ENCODE measurements around the gene PLGRKT. TPM values are rescaled to one million over a fixed set of nuclear protein-coding genes. Genes with fewer than 3 reads are reported as not detected.
"Not testable (repeated sequence)": the region's sequence is repeated elsewhere in the genome, so short reads cannot be mapped to it uniquely, and the experiment has no call there.

The PLGRKT gene
- total RNA-seq, 1 experiment from 2014 or later, result 36.0 TPM

GRCh38 chr9:5452286-5452609 is 14.5 kb upstream of the PLGRKT start:
- no peak for DNase-seq (ENCODE audit: low read depth)

- DNase-seq (ENCODE audit: low read depth), result peak; percentile 89
Observed at GRCh38 chr9:5450359-5451091, 12.8 kb upstream of the PLGRKT start, which contains the start of gene CD274. Gene CD274, plus strand, starts transcription at chr9:5450542. Its CDS starts 5,572 bp downstream, at chr9:5456114.

- DNase-seq (ENCODE audit: low read depth), result no peak
Observed at GRCh38 chr9:5449521-5450358, 12.0 kb upstream of the PLGRKT start.

GRCh38 chr9:5448461-5449435 is 11.0 kb upstream of the PLGRKT start:
- no peak for DNase-seq (ENCODE audit: low read depth)

- DNase-seq (ENCODE audit: low read depth), result no peak
Observed at GRCh38 chr9:5448016-5448415, 10.3 kb upstream of the PLGRKT start.

- DNase-seq (ENCODE audit: low read depth), result no peak
Observed at GRCh38 chr9:5447337-5447736, 9.6 kb upstream of the PLGRKT start.

- peak; percentile 46 for DNase-seq (ENCODE audit: low read depth)
Observed at GRCh38 chr9:5446451-5447236, 8.9 kb upstream of the PLGRKT start.

- DNase-seq (ENCODE audit: low read depth), result no peak
Observed at GRCh38 chr9:5445886-5446285, 8.2 kb upstream of the PLGRKT start.

GRCh38 chr9:5445096-5445495 is 7.4 kb upstream of the PLGRKT start:
- not testable (repeated sequence) for DNase-seq (ENCODE audit: low read depth)

- DNase-seq (ENCODE audit: low read depth), result no peak
Observed at GRCh38 chr9:5443850-5444249, 6.1 kb upstream of the PLGRKT start.

GRCh38 chr9:5442400-5443011 is 4.8 kb upstream of the PLGRKT start:
- DNase-seq (ENCODE audit: low read depth), result peak; percentile 63

GRCh38 chr9:5441043-5441442 is 3.3 kb upstream of the PLGRKT start:
- DNase-seq (ENCODE audit: low read depth), result peak; percentile 58

GRCh38 chr9:5440426-5440825 is 2.7 kb upstream of the PLGRKT start:
- DNase-seq (ENCODE audit: low read depth), result no peak

- no peak for DNase-seq (ENCODE audit: low read depth)
Observed at GRCh38 chr9:5438301-5439162, 807 bp upstream of the PLGRKT start.

- no peak for DNase-seq (ENCODE audit: low read depth)
Observed at GRCh38 chr9:5436441-5436840, 1.3 kb downstream of the PLGRKT start.

- no peak for DNase-seq (ENCODE audit: low read depth)
Observed at GRCh38 chr9:5435912-5436311, 1.8 kb downstream of the PLGRKT start.

GRCh38 chr9:5433841-5434810 is 3.6 kb downstream of the PLGRKT start:
- not testable (repeated sequence) for DNase-seq (ENCODE audit: low read depth)

- DNase-seq (ENCODE audit: low read depth), result not testable (repeated sequence)
Observed at GRCh38 chr9:5433328-5433727, 4.4 kb downstream of the PLGRKT start.
